Activated T-cell treated with anti-CD3 and anti-CD28 coated beads, Interleukin-2, amount 50 U/mL, for 72 hours (primary cell): ENCODE measurements around the gene SCIMP. TPM values are rescaled to one million over a fixed set of nuclear protein-coding genes. Genes with fewer than 3 reads are reported as not detected.
A peak's percentile ranks its signal among the peaks of the same experiment; 100 is the strongest.
"Not testable (repeated sequence)": the region's sequence is repeated elsewhere in the genome, so short reads cannot be mapped to it uniquely, and the experiment has no call there.

ENCODE experiments used
- ATAC-seq, 2 donors: fragments of 150-1000 bp; cut with Tn5 transposase; replicated peaks in 1 of 2; 2 replicates each; pipeline ENCODE4 v1.10.0; 2021; ENCODE audit warnings: moderate library complexity in 2 of 2, mild to moderate bottlenecking in 1 of 2
- DNase-seq, 2 donors: peaks; one replicate each; pipeline ENCODE4 v3.0.0; 2021 to 2022; ENCODE audit warnings: mixed read lengths in 1 of 2
- H3K27ac Mint-ChIP-seq: one replicate; pipeline ENCODE4 v1.8.0; 2022; ENCODE audit warnings: mild to moderate bottlenecking, moderate library complexity, mixed read lengths
- H3K27me3 Mint-ChIP-seq: one replicate; pipeline ENCODE4 v1.8.0; 2022; ENCODE audit warnings: low read depth, mixed read lengths
- H3K36me3 Mint-ChIP-seq, 2 donors: one replicate each; pipeline ENCODE4 v1.8.0; 2022; ENCODE audit warnings: mixed read lengths in 2 of 2, mild to moderate bottlenecking in 1 of 2; ENCODE audit not compliant: insufficient read depth in 2 of 2
- H3K4me1 Mint-ChIP-seq: one replicate; pipeline ENCODE4 v1.8.0; 2022; ENCODE audit warnings: low read depth, mixed read lengths
- H3K4me3 Mint-ChIP-seq, 2 donors: one replicate each; pipeline ENCODE4 v1.8.0; 2022; ENCODE audit warnings: mild to moderate bottlenecking in 2 of 2, mixed read lengths in 2 of 2, moderate library complexity in 2 of 2
- H3K9me3 Mint-ChIP-seq, 2 donors: one replicate each; pipeline ENCODE4 v1.8.0; 2022; ENCODE audit warnings: mixed read lengths in 2 of 2
- total RNA-seq, 2 donors: library from RNA; stranded (reverse); gene quantifications; one replicate each; pipeline ENCODE4 v1.2.3, GENCODE V29; 2022

The SCIMP gene
- total RNA-seq, 2 donors from 2014 or later: not detected

GRCh38 chr17:5254903-5255521 lies 20.4 kb upstream of the SCIMP start:
- no peak overlapping the region for H3K27ac Mint-ChIP-seq
- no peak for DNase-seq
- no peaks in the 10 kb centered on the region for H3K36me3 Mint-ChIP-seq
- peaks cover 6% of the 10 kb centered on the region for H3K4me1 Mint-ChIP-seq
- no peak overlapping the region for H3K4me3 Mint-ChIP-seq
- ATAC-seq: no peak
- H3K9me3 Mint-ChIP-seq: no peaks in the 10 kb centered on the region
- H3K27me3 Mint-ChIP-seq: no peaks in the 10 kb centered on the region

GRCh38 chr17:5254414-5254813 lies 19.8 kb upstream of the SCIMP start:
- no peak overlapping the region for H3K27ac Mint-ChIP-seq
- no peak for DNase-seq
- H3K36me3 Mint-ChIP-seq: no peaks in the 10 kb centered on the region
- no peak for ATAC-seq
- H3K27me3 Mint-ChIP-seq: no peaks in the 10 kb centered on the region
- no peaks in the 10 kb centered on the region for H3K9me3 Mint-ChIP-seq
- H3K4me1 Mint-ChIP-seq: peaks cover 11% of the 10 kb centered on the region
- no peak overlapping the region for H3K4me3 Mint-ChIP-seq

- Mint-ChIP-seq H3K9me3 (no peaks in the 10 kb centered on the region), H3K27ac (no peak overlapping the region), H3K4me3 (no peak overlapping the region), H3K4me1 (peaks cover 5% of the 10 kb centered on the region), H3K36me3 (no peaks in the 10 kb centered on the region), H3K27me3 (no peaks in the 10 kb centered on the region)
- peak; percentile 78 to 82 for ATAC-seq
- DNase-seq: peak; percentile 57 to 67
Measured at GRCh38 chr17:5249615-5250014, 15.0 kb upstream of the SCIMP start.

- Mint-ChIP-seq H3K4me3 (no peak overlapping the region), H3K27ac (no peak overlapping the region)
- no peak for ATAC-seq
Measured at GRCh38 chr17:5248821-5249479, 14.3 kb upstream of the SCIMP start.

GRCh38 chr17:5247621-5248020 lies 13.0 kb upstream of the SCIMP start:
- H3K4me1 Mint-ChIP-seq: peaks cover 14% of the 10 kb centered on the region
- no peaks in the 10 kb centered on the region for H3K9me3 Mint-ChIP-seq
- no peak overlapping the region for H3K4me3 Mint-ChIP-seq
- H3K27me3 Mint-ChIP-seq: no peaks in the 10 kb centered on the region
- no peaks in the 10 kb centered on the region for H3K36me3 Mint-ChIP-seq
- ATAC-seq (no peak), DNase-seq (no peak)
- H3K27ac Mint-ChIP-seq: no peak overlapping the region

More at GRCh38 chr17:5248821-5249479, 14.3 kb upstream of the SCIMP start:
- Mint-ChIP-seq H3K4me1 (peaks cover 5% of the 10 kb centered on the region), H3K36me3 (no peaks in the 10 kb centered on the region), H3K9me3 (no peaks in the 10 kb centered on the region), H3K27me3 (no peaks in the 10 kb centered on the region)
- no peak for DNase-seq

GRCh38 chr17:5241861-5242671 lies 7.4 kb upstream of the SCIMP start:
- DNase-seq (no peak), ATAC-seq (peak in 1 of 2 donors; percentile 40)
- peaks cover 25% of the 10 kb centered on the region for H3K4me1 Mint-ChIP-seq
- H3K27ac Mint-ChIP-seq: peak overlapping the region; percentile 84
- peak overlapping the region; percentile 56 to 62 for H3K4me3 Mint-ChIP-seq
- H3K27me3 Mint-ChIP-seq: no peaks in the 10 kb centered on the region
- H3K36me3 Mint-ChIP-seq: no peaks in the 10 kb centered on the region
- peaks cover 0 to 2% of the 10 kb centered on the region in 2 donors for H3K9me3 Mint-ChIP-seq

- not testable (repeated sequence) for ATAC-seq, DNase-seq, H3K9me3 Mint-ChIP-seq, H3K27ac Mint-ChIP-seq, H3K4me3 Mint-ChIP-seq, H3K27me3 Mint-ChIP-seq, H3K36me3 Mint-ChIP-seq
- H3K4me1 Mint-ChIP-seq: peaks cover 27% of the 10 kb centered on the region
Measured at GRCh38 chr17:5239769-5240168, 5.1 kb upstream of the SCIMP start.

- H3K36me3 Mint-ChIP-seq: no peaks in the 10 kb centered on the region
- no peak overlapping the region for H3K4me3 Mint-ChIP-seq
- H3K27ac Mint-ChIP-seq: no peak overlapping the region
- H3K4me1 Mint-ChIP-seq: peaks cover 26% of the 10 kb centered on the region
- no peaks in the 10 kb centered on the region for H3K27me3 Mint-ChIP-seq
- DNase-seq (no peak), ATAC-seq (no peak)
- H3K9me3 Mint-ChIP-seq: peaks cover 0 to 2% of the 10 kb centered on the region in 2 donors
Measured at GRCh38 chr17:5238333-5238732, 3.7 kb upstream of the SCIMP start.

GRCh38 chr17:5237541-5238016 lies 2.9 kb upstream of the SCIMP start:
- Mint-ChIP-seq H3K36me3 (no peaks in the 10 kb centered on the region), H3K9me3 (peaks cover 0 to 2% of the 10 kb centered on the region in 2 donors), H3K4me3 (no peak overlapping the region), H3K4me1 (peaks cover 18% of the 10 kb centered on the region), H3K27ac (no peak overlapping the region), H3K27me3 (no peaks in the 10 kb centered on the region)
- ATAC-seq (peak; percentile 78 to 84), DNase-seq (peak; percentile 60 to 71)

- ATAC-seq (no peak), DNase-seq (no peak)
- Mint-ChIP-seq H3K4me3 (no peak overlapping the region), H3K4me1 (peaks cover 13% of the 10 kb centered on the region), H3K36me3 (no peaks in the 10 kb centered on the region), H3K27me3 (no peaks in the 10 kb centered on the region), H3K9me3 (peaks cover 0 to 2% of the 10 kb centered on the region in 2 donors), H3K27ac (peak overlapping the region; percentile 12)
Measured at GRCh38 chr17:5236938-5237540, 2.4 kb upstream of the SCIMP start.

GRCh38 chr17:5233492-5233891 lies 1.2 kb downstream of the SCIMP start:
- not testable (repeated sequence) for H3K36me3 Mint-ChIP-seq, H3K4me3 Mint-ChIP-seq, H3K27me3 Mint-ChIP-seq, DNase-seq, H3K4me1 Mint-ChIP-seq, H3K27ac Mint-ChIP-seq, ATAC-seq, H3K9me3 Mint-ChIP-seq

GRCh38 chr17:5226940-5227878 lies 7.5 kb downstream of the SCIMP start:
- H3K27ac Mint-ChIP-seq: no peak overlapping the region
- DNase-seq (peak; percentile 7 to 15), ATAC-seq (peak in 1 of 2 donors; percentile 58)
- H3K27me3 Mint-ChIP-seq: no peaks in the 10 kb centered on the region
- H3K36me3 Mint-ChIP-seq: no peaks in the 10 kb centered on the region
- H3K4me3 Mint-ChIP-seq: peak overlapping the region in 1 of 2 donors; percentile 47
- H3K9me3 Mint-ChIP-seq: no peaks in the 10 kb centered on the region
- peaks cover 22% of the 10 kb centered on the region for H3K4me1 Mint-ChIP-seq
